Mesendoderm (in vitro differentiated cells): ENCODE measurements around the gene ANKS1B.
"Not testable (repeated sequence)": the region's sequence is repeated elsewhere in the genome, so short reads cannot be mapped to it uniquely, and the experiment has no call there.

Experiments
- DNase-seq: peaks from one replicate; pipeline ENCODE4 v3.0.0; 2013
- H2AK5ac ChIP-seq: 2 replicates; pipeline ENCODE4 v1.6.1; 2013; ENCODE audit warnings: low read length, inconsistent platforms
- H2BK120ac ChIP-seq: 2 replicates; pipeline ENCODE4 v1.6.1; 2013; ENCODE audit warnings: low read depth, mild to moderate bottlenecking, low read length, moderate library complexity, mixed read lengths
- H2BK15ac ChIP-seq: replicated peaks from 2 replicates; pipeline ENCODE4 v1.6.1; 2013; ENCODE audit warnings: low read depth, mild to moderate bottlenecking, moderate library complexity
- H2BK5ac ChIP-seq: 2 replicates; pipeline ENCODE4 v1.6.1; 2013; ENCODE audit warnings: low read length, inconsistent platforms
- H3K18ac ChIP-seq: 2 replicates; pipeline ENCODE4 v1.6.1; 2013; ENCODE audit warnings: mild to moderate bottlenecking, low read length, mixed read lengths
- H3K23ac ChIP-seq: one replicate; pipeline ENCODE4 v1.6.1; 2013; ENCODE audit warnings: low read length
- H3K27ac ChIP-seq: 2 replicates; pipeline ENCODE4 v1.5.1; 2013; ENCODE audit warnings: low read depth, mild to moderate bottlenecking, inconsistent platforms, low read length, moderate library complexity
- H3K27me3 ChIP-seq: 2 replicates; pipeline ENCODE4 v1.6.1; 2013; ENCODE audit warnings: low read length, control low read depth, mild to moderate bottlenecking, inconsistent platforms; ENCODE audit not compliant: insufficient read depth, poor library complexity
- H3K36me3 ChIP-seq: 2 replicates; pipeline ENCODE4 v1.6.1; 2013; ENCODE audit warnings: low read length, inconsistent platforms; ENCODE audit not compliant: control insufficient read depth, insufficient read depth
- H3K4ac ChIP-seq: one replicate; pipeline ENCODE4 v1.6.1; 2013; ENCODE audit warnings: low read depth, mild to moderate bottlenecking, low read length, moderate library complexity
- H3K4me1 ChIP-seq: 2 replicates; pipeline ENCODE4 v1.6.1; 2013; ENCODE audit warnings: low read depth, low read length, inconsistent platforms; ENCODE audit not compliant: control insufficient read depth
- H3K4me2 ChIP-seq: 2 replicates; pipeline ENCODE4 v1.6.1; 2013; ENCODE audit warnings: low read length
- H3K4me3 ChIP-seq: 2 replicates; pipeline ENCODE4 v1.5.1; 2013; ENCODE audit warnings: mild to moderate bottlenecking, low read length
- H3K56ac ChIP-seq: one replicate; pipeline ENCODE4 v1.6.1; 2013; ENCODE audit warnings: low read length
- H3K79me1 ChIP-seq: 2 replicates; pipeline ENCODE4 v1.6.1; 2013; ENCODE audit warnings: low read length, inconsistent platforms
- H3K79me2 ChIP-seq: 2 replicates; pipeline ENCODE4 v1.6.1; 2013; ENCODE audit warnings: mild to moderate bottlenecking, low read length; ENCODE audit not compliant: control insufficient read depth, insufficient read depth
- H3K9ac ChIP-seq: 2 replicates; pipeline ENCODE4 v1.6.1; 2013; ENCODE audit warnings: low read length, inconsistent platforms
- H4K5ac ChIP-seq: one replicate; pipeline ENCODE4 v1.6.1; 2013; ENCODE audit warnings: low read length
- H4K8ac ChIP-seq: one replicate; pipeline ENCODE4 v1.6.1; 2013; ENCODE audit warnings: low read depth, mild to moderate bottlenecking, control low read depth, low read length, moderate library complexity
- WGBS: extraction: QIAGEN DNeasy Blood & Tissue Kit; methylation state at CpG from one replicate; pipeline ENCODE4 v1.1.7; 2013; ENCODE audit warnings: low lambda C conversion rate, missing lambda C conversion rate; ENCODE audit not compliant: insufficient coverage; ENCODE audit errors: extremely low coverage; 5-methylcytosine and 5-hydroxymethylcytosine counted together

ANKS1B gene

GRCh38 chr12:99039367-99040120 is 945.2 kb downstream of the ANKS1B start:
- Histone ChIP-seq H4K8ac (no peak overlapping the region), H4K5ac (no peak overlapping the region), H3K27me3 (no peaks in the 10 kb centered on the region), H2AK5ac (no peak overlapping the region), H3K56ac (no peak overlapping the region), H3K4me1 (no peaks in the 10 kb centered on the region), H3K23ac (no peak overlapping the region), H2BK120ac (no peak overlapping the region), H3K36me3 (no peaks in the 10 kb centered on the region), H2BK5ac (no peak overlapping the region), H3K27ac (no peak overlapping the region), H3K79me2 (no peaks in the 10 kb centered on the region), H3K9ac (no peak overlapping the region), H3K18ac (no peak overlapping the region), H2BK15ac (no peak overlapping the region), H3K79me1 (no peaks in the 10 kb centered on the region), H3K4me2 (no peak overlapping the region), H3K4me3 (no peak overlapping the region), H3K4ac (no peak overlapping the region)
- DNase-seq = no peak
- no CpG with 5 or more reads among the region's 9 CpGs for whole genome bisulfite sequencing

DNA sequence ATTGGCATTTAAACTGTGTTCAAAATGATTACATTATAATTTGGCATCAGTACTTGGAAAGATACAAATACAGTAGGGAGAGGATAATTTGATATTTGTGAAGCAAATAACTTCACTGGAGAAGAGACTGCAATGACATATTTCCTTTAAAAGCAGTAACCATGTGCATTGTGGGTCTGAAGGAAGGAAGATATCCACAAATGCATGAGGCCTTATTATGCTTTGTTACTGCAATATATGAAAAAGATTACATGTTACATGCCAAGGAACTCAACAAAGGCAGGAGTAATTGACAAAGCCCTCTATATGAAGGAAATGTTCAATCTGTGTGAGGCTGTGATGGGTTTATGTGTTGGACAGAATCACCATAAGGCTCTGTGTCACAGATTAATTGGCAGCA is 948.2 kb downstream of the ANKS1B start:
- Histone ChIP-seq H3K56ac (no peak overlapping the region), H4K5ac (no peak overlapping the region), H2BK15ac (no peak overlapping the region), H3K79me1 (no peaks in the 10 kb centered on the region), H3K27me3 (no peaks in the 10 kb centered on the region), H3K4me1 (no peaks in the 10 kb centered on the region), H3K18ac (no peak overlapping the region), H2BK5ac (no peak overlapping the region), H3K36me3 (no peaks in the 10 kb centered on the region), H2BK120ac (no peak overlapping the region), H3K79me2 (no peaks in the 10 kb centered on the region), H3K4me2 (no peak overlapping the region), H3K23ac (no peak overlapping the region), H3K27ac (no peak overlapping the region), H3K4me3 (no peak overlapping the region), H3K4ac (no peak overlapping the region), H2AK5ac (no peak overlapping the region), H4K8ac (no peak overlapping the region), H3K9ac (no peak overlapping the region)
- no peak for DNase-seq

DNA sequence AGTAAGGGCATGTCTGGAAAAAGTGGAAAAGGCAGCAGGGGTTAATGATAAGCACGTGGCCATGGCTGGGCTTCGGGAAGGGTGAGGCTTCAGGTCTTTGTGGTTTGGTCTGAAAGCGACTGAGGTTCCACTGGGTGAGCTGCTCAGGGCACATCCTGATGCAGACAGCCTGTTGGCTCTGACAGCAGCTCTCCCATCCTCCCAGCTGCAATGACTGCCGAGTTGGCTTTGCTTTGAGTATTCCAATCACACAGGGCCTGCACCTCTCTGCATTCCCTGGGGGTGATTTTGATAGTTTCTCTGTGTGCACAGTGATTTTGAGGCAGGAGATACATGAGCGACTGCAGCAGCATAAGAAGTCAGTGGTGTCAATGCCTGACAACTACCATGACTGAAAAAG is 948.9 kb downstream of the ANKS1B start:
- Histone ChIP-seq H3K79me2 (no peaks in the 10 kb centered on the region), H4K8ac (no peak overlapping the region), H2BK5ac (no peak overlapping the region), H3K4me1 (no peaks in the 10 kb centered on the region), H3K27ac (no peak overlapping the region), H3K4me3 (no peak overlapping the region), H2BK15ac (no peak overlapping the region), H2BK120ac (no peak overlapping the region), H3K23ac (no peak overlapping the region), H3K18ac (no peak overlapping the region), H3K9ac (no peak overlapping the region), H3K4me2 (no peak overlapping the region), H3K36me3 (no peaks in the 10 kb centered on the region), H3K4ac (no peak overlapping the region), H2AK5ac (no peak overlapping the region), H3K79me1 (no peaks in the 10 kb centered on the region), H4K5ac (no peak overlapping the region), H3K27me3 (no peaks in the 10 kb centered on the region), H3K56ac (no peak overlapping the region)
- WGBS = no CpG with 5 or more reads among the region's 5 CpGs
- DNase-seq = no peak

- not testable (repeated sequence) for H3K79me2 ChIP-seq, H3K36me3 ChIP-seq, H3K56ac ChIP-seq, H3K27ac ChIP-seq, H4K8ac ChIP-seq, H3K23ac ChIP-seq, H3K9ac ChIP-seq, H3K4me2 ChIP-seq, H3K79me1 ChIP-seq, H2AK5ac ChIP-seq, H3K4me1 ChIP-seq, H2BK15ac ChIP-seq, H2BK5ac ChIP-seq, DNase-seq, H2BK120ac ChIP-seq, H4K5ac ChIP-seq, H3K27me3 ChIP-seq, H3K4me3 ChIP-seq, H3K4ac ChIP-seq, H3K18ac ChIP-seq
- WGBS = no CpG with 5 or more reads among the region's 4 CpGs
Observed at GRCh38 chr12:99034201-99034600, 950.5 kb downstream of the ANKS1B start.

GRCh38 chr12:99029511-99030271 is 955.0 kb downstream of the ANKS1B start:
- Histone ChIP-seq H3K23ac (no peak overlapping the region), H2AK5ac (no peak overlapping the region), H4K8ac (no peak overlapping the region), H3K36me3 (no peaks in the 10 kb centered on the region), H2BK5ac (no peak overlapping the region), H3K4me3 (no peak overlapping the region), H3K79me1 (no peaks in the 10 kb centered on the region), H3K9ac (no peak overlapping the region), H3K4me1 (no peaks in the 10 kb centered on the region), H2BK120ac (no peak overlapping the region), H3K79me2 (no peaks in the 10 kb centered on the region), H3K27me3 (no peaks in the 10 kb centered on the region), H3K4ac (no peak overlapping the region), H3K18ac (no peak overlapping the region), H3K56ac (no peak overlapping the region), H4K5ac (no peak overlapping the region), H3K4me2 (no peak overlapping the region), H2BK15ac (no peak overlapping the region), H3K27ac (no peak overlapping the region)
- DNase-seq = no peak
- WGBS = no CpG with 5 or more reads among the region's 5 CpGs
